NCI-H2227 (cell line): ENCODE results near the gene LPCAT4.

Experiments
- DNase-seq: peaks from one replicate; lab custom pipeline; 2025; ENCODE audit not compliant: unreplicated experiment; lab: John Stamatoyannopoulos, UW

LPCAT4 gene

GRCh38 chr15:34337557-34338306 is 29.3 kb downstream of the LPCAT4 start, which contains the start of gene SLC12A6:
Gene SLC12A6 (minus strand): TSS chr15:34337781. CDS start chr15:34336680, 1,101 bp downstream.
- DNase-seq: peak; percentile 94

GRCh38 chr15:34336991-34337556 is 29.9 kb downstream of the LPCAT4 start:
- DNase-seq: no peak

- no peak for DNase-seq
Measured at GRCh38 chr15:34336231-34336990, 30.6 kb downstream of the LPCAT4 start.

- DNase-seq: no peak
Measured at GRCh38 chr15:34335176-34336032, 31.6 kb downstream of the LPCAT4 start.

- DNase-seq: no peak
Measured at GRCh38 chr15:34334672-34335071, 32.3 kb downstream of the LPCAT4 start.

GRCh38 chr15:34332553-34333120 is 34.4 kb downstream of the LPCAT4 start:
- DNase-seq: no peak

GRCh38 chr15:34331809-34332208 is 35.2 kb downstream of the LPCAT4 start:
- DNase-seq: no peak

GRCh38 chr15:34330279-34330678 is 36.7 kb downstream of the LPCAT4 start:
- DNase-seq: no peak

GRCh38 chr15:34329006-34329405 is 38.0 kb downstream of the LPCAT4 start:
- no peak for DNase-seq

- no peak for DNase-seq
Measured at GRCh38 chr15:34327906-34328305, 39.1 kb downstream of the LPCAT4 start.

GRCh38 chr15:34325368-34325767 is 41.6 kb downstream of the LPCAT4 start:
- DNase-seq: no peak

- DNase-seq: no peak
Measured at GRCh38 chr15:34324933-34325332, 42.1 kb downstream of the LPCAT4 start.

- no peak for DNase-seq
Measured at GRCh38 chr15:34323217-34323616, 43.8 kb downstream of the LPCAT4 start.

- peak; percentile 55 for DNase-seq
Measured at GRCh38 chr15:34318277-34319079, 48.5 kb downstream of the LPCAT4 start.

- no peak for DNase-seq
Measured at GRCh38 chr15:34314491-34315490, 52.2 kb downstream of the LPCAT4 start.

- no peak for DNase-seq
Measured at GRCh38 chr15:34311563-34311962, 55.4 kb downstream of the LPCAT4 start.
